Kidney (tissue), 14 donors: ENCODE results near the gene HSF4. TPM values are rescaled to one million over a fixed set of nuclear protein-coding genes. Genes with fewer than 3 reads are reported as not detected.

ENCODE experiments used
- DNase-seq, 5 donors: peaks; one replicate each; pipeline ENCODE4 v3.0.0-alpha.2; 2013 to 2020
- FAIRE-seq: peaks from 2 replicates; lab custom pipeline; 2012; peaks lifted over from hg19 to GRCh38; lab: Jason Lieb, UNC
- H3K27ac ChIP-seq, 2 donors: one replicate each; pipeline ENCODE4 v1.7.0; 2013; ENCODE audit warnings: low read depth in 2 of 2, low read length in 2 of 2, inconsistent platforms in 1 of 2
- H3K27me3 ChIP-seq: one replicate; pipeline ENCODE4 v1.7.1; 2013; ENCODE audit warnings: low read length, inconsistent platforms; ENCODE audit not compliant: control insufficient read depth, insufficient read depth
- H3K36me3 ChIP-seq, 3 donors: one replicate each; pipeline versions ENCODE4 v1.7.0 to v1.7.1; 2013; ENCODE audit warnings: low read length in 3 of 3, control low read depth in 1 of 3, inconsistent platforms in 1 of 3; ENCODE audit not compliant: insufficient read depth in 3 of 3, control insufficient read depth in 2 of 3
- H3K4me1 ChIP-seq, 3 donors: one replicate each; pipeline versions ENCODE4 v1.7.0 to v1.7.1; 2013; ENCODE audit warnings: low read length in 3 of 3, inconsistent platforms in 1 of 3, low read depth in 1 of 3; ENCODE audit not compliant: control insufficient read depth in 2 of 3, insufficient read depth in 2 of 3
- H3K4me3 ChIP-seq, 3 donors: one replicate each; pipeline versions ENCODE4 v1.7.0 to v1.8.1; 2013; ENCODE audit warnings: low read length in 3 of 3, control low read depth in 1 of 3, inconsistent platforms in 1 of 3
- H3K9ac ChIP-seq, 3 donors: one replicate each; pipeline versions ENCODE4 v1.7.0 to v1.7.1; 2013; ENCODE audit warnings: low read length in 3 of 3, control low read depth in 1 of 3, inconsistent platforms in 1 of 3
- H3K9me3 ChIP-seq, 3 donors: one replicate each; pipeline versions ENCODE4 v1.7.0 to v1.7.1; 2013; ENCODE audit warnings: low read length in 3 of 3, control low read depth in 1 of 3, inconsistent platforms in 1 of 3; ENCODE audit not compliant: control insufficient read depth in 2 of 3, insufficient read depth in 1 of 3
- CTCF ChIP-seq: IDR thresholded peaks from 3 replicates; pipeline ENCODE4 v1.5.1; 2012; ENCODE audit warnings: mild to moderate bottlenecking, moderate library complexity, borderline replicate concordance; ENCODE audit not compliant: insufficient read depth; ENCODE audit errors: extremely low read depth
- intact Hi-C: fragments of 100-400 bp; cut with DNase I; formaldehyde crosslinking; loops from one replicate; pipeline ENCODE4 v1.11.1; 2022
- polyA plus RNA-seq: library from polyadenylated mRNA; stranded (reverse); fragments of 350-450 nt; fragmentation: Illumina TruSeq; extraction: RNeasy Lipid Tissue Mini Kit (QIAGEN cat#74804); gene quantifications from one replicate; pipeline ENCODE4 v1.2.3, GENCODE V29; 2014; ENCODE audit warnings: low read depth, low replicate concordance; ENCODE audit not compliant: insufficient read depth
- total RNA-seq: library from RNA; stranded (reverse); fragmentation: NEBNext Ultra II Directional; extraction: Animal tissue kit (Norgen Biotek cat#: 25700); gene quantifications from one replicate; pipeline ENCODE4 v1.2.1, GENCODE V29; 2021
- donor health status: control.
- donor health status: control.
- donor health status: control.
- donor health status: control.
- donor health status: control.
- donor health status: DM: yes; HTN: yes; CAD: no.
- donor health status: Normal renal cell carcinoma (clear cell type).

The HSF4 gene
- total and polyA plus RNA-seq, 2 donors from 2014 or later: 26.7 to 37.9 TPM

- Histone ChIP-seq H3K4me3 (no peak overlapping the region), H3K27ac (peak overlapping the region in 1 of 2 donors; percentile 58), H3K9ac (no peak overlapping the region), H3K27me3 (no peaks in the 10 kb centered on the region), H3K9me3 (no peaks in the 10 kb centered on the region), H3K4me1 (peaks cover 0 to 36% (median 9%) of the 10 kb centered on the region in 3 donors), H3K36me3 (no peaks in the 10 kb centered on the region)
- intact Hi-C loops: no loop called here
- FAIRE-seq (no peak), DNase-seq (peak in 1 of 5 donors; percentile 90)
- TF ChIP-seq CTCF: no peak
Observed at GRCh38 chr16:67181346-67181745, 16.8 kb downstream of the HSF4 start.

- no peaks in the 10 kb centered on the region for H3K36me3 ChIP-seq
- no peaks in the 10 kb centered on the region for H3K9me3 ChIP-seq
- no peak overlapping the region for H3K4me3 ChIP-seq
- no peak overlapping the region for H3K27ac ChIP-seq
- no peak overlapping the region for H3K9ac ChIP-seq
- intact Hi-C loops: no loop called here
- peaks cover 0 to 36% (median 9%) of the 10 kb centered on the region in 3 donors for H3K4me1 ChIP-seq
- no peak for DNase-seq
- H3K27me3 ChIP-seq: no peaks in the 10 kb centered on the region
- TF ChIP-seq CTCF: no peak
- no peak for FAIRE-seq
Observed at GRCh38 chr16:67182288-67182687, 17.7 kb downstream of the HSF4 start.

GRCh38 chr16:67183284-67183626, 18.7 kb downstream of the HSF4 start:
- Histone ChIP-seq H3K4me3 (peak overlapping the region; percentile 76 to 81 (median 79)), H3K27me3 (no peaks in the 10 kb centered on the region), H3K36me3 (no peaks in the 10 kb centered on the region), H3K9me3 (no peaks in the 10 kb centered on the region), H3K9ac (peak overlapping the region; percentile 36 to 52 (median 46)), H3K4me1 (peaks cover 0 to 30% (median 9%) of the 10 kb centered on the region in 3 donors), H3K27ac (peak overlapping the region; percentile 95 to 96)
- no peak for TF ChIP-seq CTCF
- intact Hi-C loops: no loop called here
- DNase-seq (no peak), FAIRE-seq (no peak)
